ENCODE results near the gene RPS15.

The RPS15 gene

GRCh38 chr19:1438035-1438932 is at the start of gene RPS15:
Gene RPS15 (plus strand): TSS chr19:1438396. CDS start chr19:1438426, 30 bp downstream.
- DNase-seq: peak; percentile 92

DNA sequence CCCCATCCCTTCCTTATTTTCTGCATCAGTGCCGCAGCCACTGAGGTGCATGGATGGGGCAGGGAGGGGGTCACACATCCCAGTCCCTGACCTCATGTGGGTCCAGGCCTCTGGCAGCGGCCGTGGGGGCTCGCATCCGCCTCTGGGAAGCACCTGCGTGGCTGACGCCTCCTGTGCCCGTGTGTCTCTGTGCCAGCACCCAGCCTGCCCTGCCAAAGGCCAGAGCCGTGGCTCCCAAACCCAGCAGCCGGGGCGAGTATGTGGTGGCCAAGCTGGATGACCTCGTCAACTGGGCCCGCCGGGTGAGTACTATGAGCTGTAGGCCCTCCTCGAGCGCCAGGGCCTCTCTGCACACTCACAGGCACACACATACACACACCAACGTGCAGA is 49.6 kb upstream of the RPS15 start:
- no peak for DNase-seq

DNA sequence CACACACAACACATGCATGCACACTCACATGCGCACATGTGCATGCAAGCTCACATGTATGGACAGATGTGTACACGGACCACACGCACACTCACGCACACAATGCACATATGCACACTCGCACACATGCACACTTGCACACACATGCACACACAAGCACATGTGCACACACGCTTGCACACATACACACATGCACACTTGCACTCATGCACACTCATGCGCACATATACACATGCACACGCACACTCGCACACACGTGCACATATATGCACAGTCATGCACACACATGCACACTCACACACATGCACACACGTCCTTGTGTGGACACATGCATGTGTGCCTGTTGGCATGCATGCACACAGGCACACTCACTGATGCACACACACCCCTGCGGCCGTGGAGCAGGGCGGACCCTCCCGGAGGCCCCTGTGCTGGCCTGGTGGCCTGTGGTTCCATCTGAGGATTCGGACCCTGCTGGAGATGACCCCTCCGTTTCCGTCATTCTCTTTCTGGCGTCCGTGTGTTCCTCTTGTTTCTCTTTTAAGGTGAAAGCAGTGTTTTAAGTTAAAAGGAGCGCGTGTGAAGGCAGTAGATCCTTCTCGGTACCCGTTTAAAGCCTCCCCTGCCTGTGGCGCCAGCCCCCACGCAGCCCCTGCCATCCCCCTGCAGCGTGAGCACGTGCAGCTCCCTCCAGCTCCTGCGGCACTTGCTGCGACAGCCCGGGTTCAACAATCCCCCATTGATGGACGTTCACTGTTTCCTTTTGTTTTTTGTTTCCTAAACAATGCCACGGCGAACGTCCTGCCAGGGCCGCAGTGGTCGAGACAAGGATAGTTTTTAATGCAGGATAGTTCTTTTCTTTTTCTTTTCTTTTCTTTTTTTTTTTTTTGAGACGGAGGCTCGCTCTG is 48.9 kb upstream of the RPS15 start:
- DNase-seq: no peak

DNA sequence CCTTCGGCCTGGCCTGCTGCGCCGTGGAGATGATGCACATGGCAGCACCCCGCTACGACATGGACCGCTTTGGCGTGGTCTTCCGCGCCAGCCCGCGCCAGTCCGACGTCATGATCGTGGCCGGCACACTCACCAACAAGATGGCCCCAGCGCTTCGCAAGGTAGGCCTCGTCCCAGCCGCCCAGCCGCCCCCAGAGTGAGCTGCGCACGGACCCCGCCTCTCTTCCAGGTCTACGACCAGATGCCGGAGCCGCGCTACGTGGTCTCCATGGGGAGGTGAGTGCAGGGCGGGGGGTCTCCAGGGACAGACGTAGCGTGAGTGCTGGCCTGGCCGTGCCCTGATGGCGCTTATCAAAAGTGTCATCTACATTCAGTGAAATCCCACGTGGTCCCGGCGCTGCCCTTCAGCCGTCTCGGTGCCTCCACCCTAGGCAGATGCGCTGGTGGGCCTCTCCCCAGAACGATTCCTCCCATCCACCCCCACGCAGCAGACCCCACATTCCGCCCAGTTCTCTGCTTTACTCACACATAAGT is 47.2 kb upstream of the RPS15 start:
- no peak for DNase-seq

- DNase-seq: no peak
These were observed 45.8 kb upstream of the RPS15 start for GRCh38 chr19:1392407-1392806.

DNA sequence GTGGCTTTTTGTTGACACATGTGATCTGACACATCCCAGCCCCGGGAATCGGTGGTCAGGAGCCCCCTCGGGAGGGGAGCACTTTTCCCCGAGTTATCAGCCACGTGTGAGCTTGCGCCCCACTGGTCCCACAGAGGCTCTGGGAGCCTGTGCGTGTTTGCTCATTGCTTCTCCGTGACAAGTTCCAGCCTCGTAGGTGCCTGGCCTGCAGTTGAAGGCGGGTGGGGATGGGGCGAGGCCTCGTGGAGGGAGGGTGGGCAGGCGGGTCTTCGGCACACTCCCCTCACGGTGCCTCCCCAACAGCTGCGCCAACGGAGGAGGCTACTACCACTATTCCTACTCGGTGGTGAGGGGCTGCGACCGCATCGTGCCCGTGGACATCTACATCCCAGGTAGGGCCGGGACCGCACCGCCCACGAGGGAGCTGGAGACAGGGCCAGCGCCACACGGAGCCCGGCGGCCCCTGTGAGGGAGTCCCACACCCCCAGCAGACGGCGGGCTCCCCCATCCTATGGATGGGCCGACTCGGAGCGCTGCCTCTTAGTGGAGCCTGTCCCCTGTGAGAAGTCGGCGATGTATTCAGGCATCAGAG is 45.2 kb upstream of the RPS15 start:
- DNase-seq: no peak

DNA sequence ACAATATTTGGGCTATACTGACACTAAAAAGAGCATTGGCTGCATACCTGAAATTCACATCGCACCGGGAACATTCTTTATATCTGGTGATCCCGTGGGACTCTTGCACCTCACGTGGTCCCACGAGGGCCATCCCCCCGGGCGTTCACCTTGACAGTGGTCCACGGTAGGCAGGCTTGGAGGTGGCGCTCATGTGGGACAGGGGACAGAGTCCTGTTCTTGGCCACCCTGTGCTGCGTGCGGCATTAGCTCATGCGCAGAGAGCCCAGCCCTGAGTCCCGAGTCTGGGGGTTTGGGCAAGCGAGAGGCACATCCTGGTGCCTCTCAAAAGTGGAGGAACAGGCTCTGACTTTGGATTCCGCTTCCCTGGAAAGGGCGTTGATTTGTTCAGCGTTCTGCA is 44.4 kb upstream of the RPS15 start:
- DNase-seq: no peak

DNA sequence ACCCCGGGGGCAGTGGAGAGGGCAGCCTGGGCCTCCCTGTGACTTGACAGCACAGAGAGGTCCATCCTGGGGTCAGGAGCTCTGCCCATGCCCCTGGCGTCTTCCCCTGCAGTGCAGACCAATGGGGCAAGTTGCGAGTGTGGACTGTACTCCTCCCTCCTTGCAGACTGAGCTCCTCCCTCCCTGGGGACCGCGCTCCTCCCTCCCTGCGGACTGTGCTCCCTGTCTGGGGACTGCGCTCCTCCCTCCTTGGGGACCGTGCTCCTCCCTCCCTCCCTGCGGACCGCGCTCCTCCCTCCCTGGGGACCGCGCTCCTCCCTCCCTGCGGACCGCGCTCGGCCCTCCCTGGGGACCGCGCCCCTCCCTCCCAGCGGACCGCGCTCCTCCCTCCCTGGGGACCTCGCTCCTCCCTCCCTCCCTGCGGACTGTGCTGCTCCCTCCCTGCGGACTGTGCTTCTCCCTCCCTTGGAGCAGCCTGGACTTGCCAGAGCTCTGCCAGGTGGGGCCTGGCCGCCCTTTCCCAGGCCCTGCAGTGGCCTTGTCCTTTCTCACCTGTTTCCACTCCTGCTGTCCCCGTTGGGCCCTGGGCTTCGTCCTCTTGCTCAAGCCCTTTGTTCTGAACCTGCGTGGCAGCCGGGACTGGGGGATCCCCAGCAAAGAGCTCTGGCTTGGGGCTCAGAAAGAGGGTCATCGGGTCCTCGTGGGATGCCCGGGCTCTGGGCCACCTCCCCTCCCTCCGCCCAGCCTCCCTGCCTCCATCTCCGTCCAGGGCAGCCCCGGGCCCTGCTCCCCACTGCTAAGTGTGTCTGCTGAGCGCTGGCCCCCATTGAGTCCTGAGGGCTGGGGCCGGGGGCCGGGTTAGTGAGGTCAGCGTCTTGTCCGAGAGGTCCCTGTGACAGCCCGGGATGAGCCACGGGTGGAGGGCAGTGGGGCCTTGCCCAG is 43.7 kb upstream of the RPS15 start:
- no peak for DNase-seq

DNA sequence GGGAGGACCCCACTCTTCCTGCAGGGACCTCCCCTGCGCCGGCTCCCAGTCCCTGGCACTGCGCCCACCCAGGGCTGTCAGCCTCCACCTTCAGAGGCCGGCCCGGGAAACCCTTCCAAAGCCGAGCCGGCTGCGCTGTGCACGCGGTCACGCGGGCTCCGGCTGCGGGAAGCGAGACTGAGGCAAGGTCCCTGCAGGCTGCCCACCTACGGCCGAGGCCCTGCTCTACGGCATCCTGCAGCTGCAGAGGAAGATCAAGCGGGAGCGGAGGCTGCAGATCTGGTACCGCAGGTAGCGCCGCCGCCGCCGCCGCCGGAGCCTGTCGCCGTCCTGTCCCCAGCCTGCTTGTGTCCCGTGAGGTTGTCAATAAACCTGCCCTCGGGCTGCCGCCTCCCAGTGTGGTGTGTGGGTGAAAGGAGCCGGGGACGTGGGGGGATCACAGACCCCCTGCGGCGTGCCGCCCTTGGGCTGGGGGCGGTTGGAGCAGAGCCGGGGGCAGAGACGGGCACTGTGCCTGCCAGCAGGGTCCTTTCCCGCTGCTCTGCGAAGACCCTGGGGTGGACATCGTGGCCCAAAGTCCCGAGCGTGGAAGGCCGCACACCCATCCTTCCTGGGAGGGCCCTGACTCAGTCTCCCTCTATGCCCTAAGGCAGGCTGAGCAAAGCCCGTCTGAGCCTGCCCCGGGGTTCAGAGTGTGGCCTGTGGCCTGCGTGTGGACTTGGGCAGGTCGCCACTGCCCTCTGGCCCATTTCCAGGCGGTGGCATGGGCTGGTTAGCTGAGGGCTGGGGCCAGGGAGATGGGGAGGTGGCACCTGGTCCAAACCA is 42.8 kb upstream of the RPS15 start:
- DNase-seq: no peak

- no peak for DNase-seq
These were observed 42.0 kb upstream of the RPS15 start for GRCh38 chr19:1396019-1396767.

- DNase-seq: no peak
These were observed 41.2 kb upstream of the RPS15 start for GRCh38 chr19:1396768-1397679.

GRCh38 chr19:1397838-1398237 is 40.4 kb upstream of the RPS15 start:
- DNase-seq: no peak

GRCh38 chr19:1399079-1399478 is 39.1 kb upstream of the RPS15 start:
- DNase-seq: no peak

- DNase-seq: no peak
These were observed 38.5 kb upstream of the RPS15 start for GRCh38 chr19:1399745-1400144.

- no peak for DNase-seq
These were observed 37.7 kb upstream of the RPS15 start for GRCh38 chr19:1400281-1401137.

DNA sequence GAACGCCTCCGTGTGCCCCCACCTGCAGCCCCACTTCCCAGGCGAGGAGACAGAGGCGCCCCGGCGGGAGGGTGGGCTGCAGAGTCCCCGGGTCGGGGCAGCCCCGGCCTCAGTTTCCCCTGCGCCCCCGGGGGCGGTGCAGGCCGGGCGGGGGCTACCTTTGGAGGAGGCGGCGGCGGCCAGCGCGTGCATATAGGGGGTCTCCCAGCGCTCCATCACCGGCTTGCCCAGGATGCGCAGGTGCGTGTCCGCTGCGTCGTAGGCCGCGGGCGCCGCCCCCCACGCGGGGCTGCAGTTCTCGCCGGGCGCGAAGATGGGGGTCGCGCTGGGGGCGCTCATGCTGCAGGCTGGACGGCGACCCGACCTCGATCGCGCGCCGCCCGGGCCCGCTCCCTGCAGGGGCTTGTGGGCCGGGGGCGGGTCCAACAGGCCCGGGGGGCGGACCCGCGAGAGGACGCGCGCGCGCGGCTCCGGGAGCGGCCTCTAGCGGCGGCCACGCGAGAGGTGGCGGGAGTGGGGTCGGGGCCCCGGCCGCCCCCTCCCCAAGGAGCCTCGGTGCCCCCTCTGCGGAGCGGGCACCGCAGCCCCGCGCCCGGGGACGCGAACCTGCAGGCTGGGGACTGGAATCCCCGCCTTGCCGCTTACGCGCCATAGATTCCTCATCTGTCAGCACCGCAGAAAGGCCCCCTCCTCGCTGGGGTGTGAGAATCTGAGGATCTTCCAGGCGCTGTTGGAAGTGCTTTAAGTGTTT is 36.9 kb upstream of the RPS15 start, which contains the start of gene GAMT:
Gene GAMT (minus strand): TSS at position 405 of the 751 bp plus-strand sequence. CDS start 66 bp downstream, at position 339.
- no peak for DNase-seq

DNA sequence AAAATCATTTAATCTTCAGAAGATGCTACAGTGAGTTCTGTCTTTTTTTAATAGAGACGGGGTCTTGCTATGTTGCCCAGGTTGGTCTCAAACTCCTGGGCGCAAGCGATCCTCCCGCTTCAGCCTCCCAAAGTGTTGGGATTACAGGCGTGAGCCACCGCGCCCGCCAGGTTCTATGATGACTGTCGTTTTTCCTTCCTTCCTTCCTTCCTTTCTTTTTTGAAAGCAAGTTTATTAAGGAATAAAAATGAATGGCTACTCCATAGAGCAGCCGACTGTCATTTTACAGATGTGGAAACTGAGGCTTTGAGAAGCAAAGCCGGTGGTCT is 36.3 kb upstream of the RPS15 start:
- no peak for DNase-seq
